Hepatocyte (in vitro differentiated cells): ENCODE results near the gene FAM53B. TPM values are rescaled to one million over a fixed set of nuclear protein-coding genes. Genes with fewer than 3 reads are reported as not detected.

Experiments used
- DNase-seq: peaks from one replicate; pipeline ENCODE4 v3.0.0-alpha.2; 2016; ENCODE audit warnings: low spot score
- H2AFZ ChIP-seq: fragments of 200-600 bp; sonication (generic); 2 replicates; pipeline ENCODE4 v1.6.0; 2016; ENCODE audit warnings: antibody characterized with exemption, mild to moderate bottlenecking
- H3K27ac ChIP-seq: fragments of 200-600 bp; sonication (generic); 2 replicates; pipeline ENCODE4 v1.5.1; 2016; ENCODE audit warnings: mild to moderate bottlenecking
- H3K27me3 ChIP-seq: fragments of 200-600 bp; sonication (generic); 2 replicates; pipeline ENCODE4 v1.6.1; 2016
- H3K36me3 ChIP-seq: fragments of 200-600 bp; sonication (generic); replicated peaks from 2 replicates; pipeline ENCODE4 v1.5.1; 2016; ENCODE audit warnings: low read depth; ENCODE audit not compliant: insufficient read depth
- H3K4me1 ChIP-seq: fragments of 200-600 bp; sonication (generic); 2 replicates; pipeline ENCODE4 v1.5.1; 2016; ENCODE audit warnings: mild to moderate bottlenecking, moderate library complexity; ENCODE audit not compliant: insufficient read depth
- H3K4me2 ChIP-seq: fragments of 200-600 bp; sonication (generic); 2 replicates; pipeline ENCODE4 v1.6.0; 2016
- H3K4me3 ChIP-seq: fragments of 200-600 bp; sonication (generic); 2 replicates; pipeline ENCODE4 v1.5.1; 2016; ENCODE audit warnings: mild to moderate bottlenecking
- H3K79me2 ChIP-seq: fragments of 200-600 bp; sonication (generic); 2 replicates; pipeline ENCODE4 v1.6.0; 2017; ENCODE audit warnings: mild to moderate bottlenecking
- H3K9me2 ChIP-seq: fragments of 200-600 bp; sonication (generic); replicated peaks from 2 replicates; pipeline ENCODE4 v1.6.0; 2017; ENCODE audit warnings: mild to moderate bottlenecking; ENCODE audit not compliant: insufficient read depth
- H3K9me3 ChIP-seq: fragments of 200-600 bp; sonication (generic); 2 replicates; pipeline ENCODE4 v1.5.1; 2016; ENCODE audit warnings: low read depth, mild to moderate bottlenecking
- H4K20me1 ChIP-seq: fragments of 200-600 bp; sonication (generic); 2 replicates; pipeline ENCODE4 v1.6.0; 2016; ENCODE audit warnings: mild to moderate bottlenecking; ENCODE audit not compliant: insufficient read depth, poor library complexity, severe bottlenecking
- EZH2 ChIP-seq: fragments of 200-600 bp; sonication (generic); IDR thresholded peaks from 2 replicates; pipeline ENCODE4 v1.6.1; 2016; ENCODE audit warnings: antibody characterized with exemption, mild to moderate bottlenecking, borderline replicate concordance
- EZH2phosphoT487 ChIP-seq: fragments of 200-600 bp; sonication (generic); IDR thresholded peaks from one replicate; pipeline ENCODE4 v1.6.1; 2018; ENCODE audit warnings: antibody characterized with exemption, mild to moderate bottlenecking, low read depth, moderate library complexity; ENCODE audit not compliant: unreplicated experiment, severe bottlenecking
- WGBS: methylation state at CpG from one replicate; pipeline ENCODE4 v1.1.6; 2016; ENCODE audit warnings: low lambda C conversion rate; ENCODE audit errors: missing lambda C conversion rate; 5-methylcytosine and 5-hydroxymethylcytosine counted together
- polyA plus RNA-seq: library from polyadenylated mRNA; unstranded; fragments of >200 nt; fragmentation: Nextera tagmentation; extraction: Ambion mirVana; gene quantifications from 2 replicates; pipeline ENCODE4 v1.2.1, GENCODE V29; 2016
- total RNA-seq: library from RNA; depleted of rRNA; stranded (reverse); fragments of >200 nt; gene quantifications from 2 replicates; pipeline ENCODE4 v1.2.3, GENCODE V29; 2014
- TF ChIP-seq, protein P1 (sequence below): fragments of 200-600 bp; sonication (generic); IDR thresholded peaks from 2 replicates; pipeline ENCODE4 v1.5.1; 2016; ENCODE audit warnings: antibody characterized with exemption, mild to moderate bottlenecking; ENCODE audit not compliant: poor library complexity

The FAM53B gene
- total and polyA plus RNA-seq, 2 experiments from 2014 or later = 10.3 to 23.6 TPM

DNA sequence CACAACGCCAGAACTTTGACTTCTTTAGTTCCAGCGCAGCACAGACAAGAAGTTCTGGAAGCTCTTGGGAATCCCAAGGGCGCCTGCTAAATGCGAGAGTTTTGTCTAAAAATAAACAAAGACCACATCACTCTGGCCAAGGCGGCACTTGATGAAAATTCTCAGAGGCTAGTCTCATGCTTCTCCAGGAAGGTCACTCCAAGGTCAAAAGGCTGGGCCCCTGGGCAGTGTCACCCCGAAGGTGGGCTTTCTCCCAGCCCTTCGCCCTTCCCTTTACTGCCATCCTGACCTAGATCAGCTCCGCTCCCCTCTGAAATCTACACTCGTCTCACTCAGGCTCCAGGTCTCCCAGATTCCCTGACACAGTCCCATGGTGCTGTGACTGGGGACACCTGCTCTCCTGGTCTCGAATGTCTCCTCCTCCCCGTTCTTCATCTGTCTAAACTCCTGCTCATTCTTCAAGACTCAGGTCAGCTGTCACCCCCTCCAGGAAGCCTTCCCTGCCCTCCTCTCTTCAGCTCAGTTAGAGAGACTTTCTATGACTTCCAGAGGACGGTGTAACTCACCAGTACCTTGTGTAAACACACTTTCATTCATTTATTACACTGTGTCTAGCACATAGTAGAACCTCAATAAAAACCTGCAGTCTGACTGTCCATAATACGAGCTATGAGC is 10.5 kb downstream of the FAM53B start:
- TF ChIP-seq EZH2 (no peak), EZH2phosphoT487 (no peak)
- TF ChIP-seq, protein P1, sequence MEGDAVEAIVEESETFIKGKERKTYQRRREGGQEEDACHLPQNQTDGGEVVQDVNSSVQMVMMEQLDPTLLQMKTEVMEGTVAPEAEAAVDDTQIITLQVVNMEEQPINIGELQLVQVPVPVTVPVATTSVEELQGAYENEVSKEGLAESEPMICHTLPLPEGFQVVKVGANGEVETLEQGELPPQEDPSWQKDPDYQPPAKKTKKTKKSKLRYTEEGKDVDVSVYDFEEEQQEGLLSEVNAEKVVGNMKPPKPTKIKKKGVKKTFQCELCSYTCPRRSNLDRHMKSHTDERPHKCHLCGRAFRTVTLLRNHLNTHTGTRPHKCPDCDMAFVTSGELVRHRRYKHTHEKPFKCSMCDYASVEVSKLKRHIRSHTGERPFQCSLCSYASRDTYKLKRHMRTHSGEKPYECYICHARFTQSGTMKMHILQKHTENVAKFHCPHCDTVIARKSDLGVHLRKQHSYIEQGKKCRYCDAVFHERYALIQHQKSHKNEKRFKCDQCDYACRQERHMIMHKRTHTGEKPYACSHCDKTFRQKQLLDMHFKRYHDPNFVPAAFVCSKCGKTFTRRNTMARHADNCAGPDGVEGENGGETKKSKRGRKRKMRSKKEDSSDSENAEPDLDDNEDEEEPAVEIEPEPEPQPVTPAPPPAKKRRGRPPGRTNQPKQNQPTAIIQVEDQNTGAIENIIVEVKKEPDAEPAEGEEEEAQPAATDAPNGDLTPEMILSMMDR = no peak
- 74% methylated on average over 13 of the region's 13 CpGs for WGBS
- H3K4me2 ChIP-seq = peak overlapping the region; percentile 16
- H3K9me2 ChIP-seq = no peaks in the 10 kb centered on the region
- H3K36me3 ChIP-seq = no peaks in the 10 kb centered on the region
- H3K4me3 ChIP-seq = no peak overlapping the region
- H3K9me3 ChIP-seq = no peaks in the 10 kb centered on the region
- H3K79me2 ChIP-seq = peaks cover 94% of the 10 kb centered on the region
- H2AFZ ChIP-seq = no peak overlapping the region
- peaks cover 52% of the 10 kb centered on the region for H3K4me1 ChIP-seq
- H4K20me1 ChIP-seq = peaks cover 22% of the 10 kb centered on the region
- H3K27me3 ChIP-seq = no peaks in the 10 kb centered on the region
- DNase-seq = no peak
- peak overlapping the region; percentile 27 for H3K27ac ChIP-seq

DNA sequence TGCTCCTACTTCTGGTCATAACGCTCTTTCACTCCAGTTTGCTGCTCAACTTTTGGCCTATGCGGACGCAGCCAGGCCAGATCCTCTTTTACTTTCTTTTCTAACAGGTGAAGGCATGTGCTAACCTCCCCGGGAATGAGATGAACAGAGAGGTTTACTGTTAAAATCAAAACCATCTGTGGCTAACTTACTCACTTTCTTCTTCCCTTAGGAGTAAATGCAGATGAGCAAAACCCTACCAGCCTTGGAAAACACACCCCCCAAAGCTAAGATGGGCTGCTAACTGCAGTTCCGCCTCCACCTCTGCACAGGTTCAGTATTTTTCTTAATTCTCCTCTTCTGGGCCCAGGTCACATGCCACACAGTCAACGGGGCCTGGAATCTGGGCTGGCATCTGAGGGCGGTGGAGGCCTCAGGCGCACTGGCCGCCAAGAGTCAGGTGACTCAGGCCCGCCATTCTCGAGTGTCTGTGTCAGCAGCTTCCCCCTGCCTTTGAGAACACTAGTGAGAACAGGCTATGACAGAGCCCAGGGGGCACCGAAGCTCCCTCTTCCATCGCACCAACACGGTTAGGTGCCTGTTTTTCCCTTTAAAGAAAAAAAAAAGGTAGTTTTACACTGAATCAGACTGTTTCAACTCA is 11.1 kb downstream of the FAM53B start:
- H3K4me2 ChIP-seq = peak overlapping the region; percentile 16
- peaks cover 51% of the 10 kb centered on the region for H3K4me1 ChIP-seq
- peaks cover 22% of the 10 kb centered on the region for H4K20me1 ChIP-seq
- peak overlapping the region; percentile 27 for H3K27ac ChIP-seq
- peak; percentile 42 for DNase-seq
- no peak overlapping the region for H3K4me3 ChIP-seq
- TF ChIP-seq EZH2 = no peak
- no peak for TF ChIP-seq EZH2phosphoT487
- TF ChIP-seq, protein P1 = no peak
- H3K9me2 ChIP-seq = no peaks in the 10 kb centered on the region
- H3K79me2 ChIP-seq = peaks cover 94% of the 10 kb centered on the region
- no peaks in the 10 kb centered on the region for H3K27me3 ChIP-seq
- 68% methylated on average over 14 of the region's 14 CpGs for WGBS
- H3K36me3 ChIP-seq = no peaks in the 10 kb centered on the region
- H3K9me3 ChIP-seq = no peaks in the 10 kb centered on the region
- H2AFZ ChIP-seq = no peak overlapping the region

DNA sequence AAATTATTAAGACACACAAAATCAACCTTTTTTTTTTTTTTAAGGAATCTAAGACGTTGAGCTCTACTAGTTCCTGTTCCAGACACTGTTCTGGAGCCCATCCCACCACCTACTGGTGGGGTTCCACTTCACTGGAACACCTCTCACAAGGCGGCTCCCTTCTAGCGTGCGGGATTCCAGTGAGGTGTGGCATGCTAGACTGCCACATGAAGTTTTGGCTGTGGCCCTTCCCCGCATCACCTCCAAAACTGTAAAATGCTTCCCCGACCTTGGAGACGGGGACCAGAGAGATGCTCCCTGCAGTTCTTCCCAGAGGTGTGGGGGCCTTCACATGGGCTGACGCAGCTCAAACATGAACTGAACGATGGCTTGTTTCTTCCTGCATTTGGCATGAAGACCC is 12.6 kb downstream of the FAM53B start:
- peaks cover 44% of the 10 kb centered on the region for H3K4me1 ChIP-seq
- peaks cover 20% of the 10 kb centered on the region for H4K20me1 ChIP-seq
- 95% methylated on average over 9 of the region's 9 CpGs for WGBS
- no peak overlapping the region for H3K4me2 ChIP-seq
- H3K4me3 ChIP-seq = no peak overlapping the region
- no peak overlapping the region for H3K27ac ChIP-seq
- TF ChIP-seq EZH2phosphoT487 (no peak), EZH2 (no peak)
- TF ChIP-seq, protein P1 = no peak
- no peaks in the 10 kb centered on the region for H3K9me3 ChIP-seq
- H3K36me3 ChIP-seq = no peaks in the 10 kb centered on the region
- H3K79me2 ChIP-seq = peaks cover 84% of the 10 kb centered on the region
- H3K27me3 ChIP-seq = no peaks in the 10 kb centered on the region
- no peak for DNase-seq
- H3K9me2 ChIP-seq = no peaks in the 10 kb centered on the region
- no peak overlapping the region for H2AFZ ChIP-seq
